B cell (primary cell): ENCODE data around the gene PTPRM.

Experiments used
- EZH2 ChIP-seq: IDR thresholded peaks from 2 replicates; pipeline ENCODE4 v1.6.1; 2012; ENCODE audit warnings: borderline replicate concordance, low read depth, mild to moderate bottlenecking, moderate library complexity, low read length; ENCODE audit not compliant: insufficient read depth, poor library complexity, severe bottlenecking
- TF ChIP-seq, protein P1 (sequence below): fragments of 200-600 bp; IDR thresholded peaks from one replicate; pipeline ENCODE4 v1.8.0; 2022; ENCODE audit warnings: antibody characterized with exemption, mild to moderate bottlenecking

DNA sequence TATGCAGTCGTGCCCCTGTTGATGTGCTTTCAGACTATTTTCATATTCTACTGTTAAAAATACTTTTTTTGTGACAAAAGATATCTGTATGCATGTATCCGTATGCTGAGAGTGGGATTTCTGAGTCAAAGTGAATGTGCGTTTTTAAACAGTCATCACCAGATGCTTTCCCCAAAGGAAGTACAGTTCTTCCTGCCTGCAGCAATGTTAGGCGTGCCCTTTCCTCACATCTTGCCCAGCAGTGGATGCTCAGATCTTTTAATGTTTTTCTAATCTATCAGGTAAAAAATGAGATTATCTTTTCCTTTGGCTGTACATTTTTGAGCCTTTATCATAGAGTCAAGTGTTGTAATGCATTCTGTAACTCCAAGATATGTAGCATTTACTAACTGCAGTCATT is 111.7 kb downstream of the PTPRM start:
- no peak for TF ChIP-seq EZH2
- TF ChIP-seq, protein P1, sequence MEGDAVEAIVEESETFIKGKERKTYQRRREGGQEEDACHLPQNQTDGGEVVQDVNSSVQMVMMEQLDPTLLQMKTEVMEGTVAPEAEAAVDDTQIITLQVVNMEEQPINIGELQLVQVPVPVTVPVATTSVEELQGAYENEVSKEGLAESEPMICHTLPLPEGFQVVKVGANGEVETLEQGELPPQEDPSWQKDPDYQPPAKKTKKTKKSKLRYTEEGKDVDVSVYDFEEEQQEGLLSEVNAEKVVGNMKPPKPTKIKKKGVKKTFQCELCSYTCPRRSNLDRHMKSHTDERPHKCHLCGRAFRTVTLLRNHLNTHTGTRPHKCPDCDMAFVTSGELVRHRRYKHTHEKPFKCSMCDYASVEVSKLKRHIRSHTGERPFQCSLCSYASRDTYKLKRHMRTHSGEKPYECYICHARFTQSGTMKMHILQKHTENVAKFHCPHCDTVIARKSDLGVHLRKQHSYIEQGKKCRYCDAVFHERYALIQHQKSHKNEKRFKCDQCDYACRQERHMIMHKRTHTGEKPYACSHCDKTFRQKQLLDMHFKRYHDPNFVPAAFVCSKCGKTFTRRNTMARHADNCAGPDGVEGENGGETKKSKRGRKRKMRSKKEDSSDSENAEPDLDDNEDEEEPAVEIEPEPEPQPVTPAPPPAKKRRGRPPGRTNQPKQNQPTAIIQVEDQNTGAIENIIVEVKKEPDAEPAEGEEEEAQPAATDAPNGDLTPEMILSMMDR, result no peak
